WTC11 (cell line): ENCODE data around the gene EPHA1. TPM values are rescaled to one million over a fixed set of nuclear protein-coding genes. Genes with fewer than 3 reads are reported as not detected.

Experiments used
- ATAC-seq: fragments of 200-7000 bp; cut with Tn5 transposase; 2 replicates; pipeline ENCODE4 v1.10.0; 2021; ENCODE audit warnings: mild to moderate bottlenecking, moderate library complexity
- CTCF ChIA-PET: fragments of 300-600 bp; sonication (Branson Sonifier 250); formaldehyde crosslinking; loops from one replicate; lab custom pipeline; 2021; ENCODE audit warnings: antibody characterized with exemption; lab: Charles Lee
- POLR2A ChIA-PET: fragments of 350-600 bp; sonication (Branson Sonifier 250); formaldehyde crosslinking; loops from one replicate; lab custom pipeline; 2021; ENCODE audit warnings: antibody characterized with exemption; lab: Charles Lee
- DNase-seq: peaks from one replicate; pipeline ENCODE4 v3.0.0; 2021; ENCODE audit warnings: low spot score
- H3K27ac Mint-ChIP-seq: 2 replicates; pipeline ENCODE4 v1.8.0; 2021; ENCODE audit warnings: mixed read lengths
- H3K27me3 Mint-ChIP-seq: 2 replicates; pipeline ENCODE4 v1.8.0; 2021; ENCODE audit warnings: low read depth, mild to moderate bottlenecking, moderate library complexity, mixed read lengths
- H3K36me3 Mint-ChIP-seq: 2 replicates; pipeline ENCODE4 v1.8.0; 2021; ENCODE audit warnings: mixed read lengths
- H3K4me1 Mint-ChIP-seq: 2 replicates; pipeline ENCODE4 v1.8.0; 2022; ENCODE audit warnings: mixed read lengths
- H3K4me3 Mint-ChIP-seq: 2 replicates; pipeline ENCODE4 v1.8.0; 2021; ENCODE audit warnings: mild to moderate bottlenecking, moderate library complexity, mixed read lengths
- H3K9me3 Mint-ChIP-seq: 2 replicates; pipeline ENCODE4 v1.8.0; 2021; ENCODE audit warnings: mixed read lengths
- ATF1 ChIP-seq: sonication (generic); formaldehyde crosslinking; IDR thresholded peaks from 2 replicates; pipeline ENCODE4 v1.8.1; 2023; ENCODE audit warnings: mild to moderate bottlenecking, moderate library complexity, missing genetic modification reagents
- CREB1 ChIP-seq: sonication (generic); formaldehyde crosslinking; IDR thresholded peaks from 2 replicates; pipeline ENCODE4 v1.8.0; 2023; ENCODE audit warnings: mild to moderate bottlenecking, missing genetic modification reagents
- FOXP1 ChIP-seq: sonication (generic); formaldehyde crosslinking; IDR thresholded peaks from 2 replicates; pipeline ENCODE4 v1.8.0; 2022; ENCODE audit warnings: missing genetic modification reagents, mild to moderate bottlenecking, moderate library complexity, borderline replicate concordance
- GRHL2 ChIP-seq: fragments of 250-450 bp; sonication (Bioruptor Pico); IDR thresholded peaks from 2 replicates; pipeline ENCODE4 v1.8.0; 2022; ENCODE audit warnings: mild to moderate bottlenecking, moderate library complexity; ENCODE audit not compliant: insufficient replicate concordance, severe bottlenecking
- JUN ChIP-seq: sonication (generic); formaldehyde crosslinking; IDR thresholded peaks from 2 replicates; pipeline ENCODE4 v1.8.0; 2023; ENCODE audit warnings: mild to moderate bottlenecking, missing genetic modification reagents
- NFATC4 ChIP-seq: fragments of 250-450 bp; sonication (Bioruptor Pico); IDR thresholded peaks from 2 replicates; pipeline ENCODE4 v1.9.0; 2021; ENCODE audit warnings: mild to moderate bottlenecking
- NFE2L1 ChIP-seq: sonication (generic); formaldehyde crosslinking; IDR thresholded peaks from 2 replicates; pipeline ENCODE4 v1.8.1; 2023; ENCODE audit warnings: missing genetic modification reagents
- NR2C2 ChIP-seq: sonication (generic); formaldehyde crosslinking; IDR thresholded peaks from 2 replicates; pipeline ENCODE4 v1.8.0; 2022; ENCODE audit warnings: mild to moderate bottlenecking, missing genetic modification reagents
- SMAD4 ChIP-seq: sonication (generic); formaldehyde crosslinking; IDR thresholded peaks from 2 replicates; pipeline ENCODE4 v1.8.0; 2022; ENCODE audit warnings: mild to moderate bottlenecking, missing genetic modification reagents
- TCF7 ChIP-seq: sonication (generic); formaldehyde crosslinking; IDR thresholded peaks from 2 replicates; pipeline ENCODE4 v1.8.0; 2022; ENCODE audit warnings: mild to moderate bottlenecking, low read depth, missing genetic modification reagents, moderate library complexity
- ZBTB21 ChIP-seq: sonication (generic); formaldehyde crosslinking; IDR thresholded peaks from 2 replicates; pipeline ENCODE4 v1.8.1; 2023; ENCODE audit warnings: mild to moderate bottlenecking, missing genetic modification reagents, borderline replicate concordance
- ZNF317 ChIP-seq: sonication (generic); formaldehyde crosslinking; IDR thresholded peaks from 2 replicates; pipeline ENCODE4 v1.8.1; 2023; ENCODE audit warnings: low read depth, mild to moderate bottlenecking, moderate library complexity, missing genetic modification reagents, borderline replicate concordance
- ZNF396 ChIP-seq: fragments of 250-450 bp; sonication (Bioruptor Pico); IDR thresholded peaks from 2 replicates; pipeline ENCODE4 v1.8.0; 2021; ENCODE audit warnings: mild to moderate bottlenecking, moderate library complexity, borderline replicate concordance
- ZNF416 ChIP-seq: fragments of 250-450 bp; sonication (Bioruptor Pico); IDR thresholded peaks from 2 replicates; pipeline ENCODE4 v1.9.0; 2021; ENCODE audit warnings: mild to moderate bottlenecking, inconsistent platforms
- ZNF671 ChIP-seq: fragments of 250-450 bp; sonication (Bioruptor Pico); IDR thresholded peaks from 2 replicates; pipeline ENCODE4 v1.8.0; 2021; ENCODE audit warnings: mild to moderate bottlenecking
- total RNA-seq: library from RNA; stranded (reverse); gene quantifications from 3 replicates; pipeline ENCODE4 v1.2.3, GENCODE V29; 2021
- TF ChIP-seq, protein P1 (sequence below): sonication (generic); formaldehyde crosslinking; IDR thresholded peaks from 2 replicates; pipeline ENCODE4 v1.8.0; 2023; ENCODE audit warnings: missing genetic modification reagents, mild to moderate bottlenecking, borderline replicate concordance
- TF ChIP-seq, protein P2 (sequence below): fragments of 250-450 bp; sonication (Bioruptor Pico); IDR thresholded peaks from 2 replicates; pipeline ENCODE4 v1.9.0; 2021; ENCODE audit warnings: mild to moderate bottlenecking
- TF ChIP-seq, protein P3 (sequence below): sonication (generic); formaldehyde crosslinking; IDR thresholded peaks from 2 replicates; pipeline ENCODE4 v1.8.1; 2023; ENCODE audit warnings: mild to moderate bottlenecking, missing genetic modification reagents
- TF ChIP-seq, protein P4 (sequence below): fragments of 250-450 bp; sonication (Bioruptor Pico); IDR thresholded peaks from 2 replicates; pipeline ENCODE4 v1.8.0; 2021; ENCODE audit warnings: mild to moderate bottlenecking

The EPHA1 gene
- total RNA-seq, 1 experiment from 2014 or later = 203 TPM

DNA sequence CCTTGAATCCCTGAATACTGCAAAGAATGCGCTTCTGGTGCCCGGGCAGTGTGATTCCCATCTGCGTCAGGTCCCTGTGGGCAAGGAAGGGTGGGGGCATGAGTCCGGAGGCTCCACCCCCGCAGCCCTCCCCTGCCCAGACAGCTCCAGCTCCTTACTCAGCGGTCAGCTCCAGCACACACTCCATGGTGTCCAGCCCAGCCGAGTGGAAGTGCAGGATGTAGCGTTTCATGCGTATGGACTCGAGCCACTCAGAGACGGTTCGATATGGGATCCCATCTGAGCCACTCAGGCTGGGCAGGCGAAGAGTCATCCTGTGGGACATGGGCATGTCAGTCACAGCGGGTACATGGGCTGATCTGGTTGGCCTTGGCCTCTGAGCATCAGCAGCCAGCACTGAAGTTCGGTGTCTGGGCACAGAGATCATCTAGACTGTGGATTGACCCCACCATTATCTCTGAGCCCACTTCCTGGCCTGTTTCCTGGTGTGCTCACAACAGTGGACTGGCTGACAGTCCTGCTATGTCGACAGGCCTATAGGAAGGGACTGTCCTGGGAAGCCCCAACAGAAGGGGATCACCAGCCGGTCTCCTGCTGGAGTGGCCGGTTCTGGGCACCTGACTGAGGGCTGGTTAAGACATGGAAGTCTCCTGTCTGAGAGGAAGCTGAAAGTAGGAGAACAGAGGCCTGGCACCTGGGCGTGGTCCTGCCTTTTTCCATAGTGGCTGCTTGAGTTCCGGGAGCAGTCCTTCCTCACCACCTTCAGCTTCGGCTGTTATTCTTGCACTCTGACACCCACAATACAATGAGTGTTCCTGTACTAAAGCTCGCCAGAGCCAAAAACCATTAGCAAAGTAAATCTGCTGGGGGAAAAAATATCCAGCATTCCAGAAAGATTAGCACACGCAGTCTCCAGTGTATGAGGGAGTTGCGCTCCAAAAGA, 16.9 kb downstream of the EPHA1 start (continued):
- TF ChIP-seq, protein P1, sequence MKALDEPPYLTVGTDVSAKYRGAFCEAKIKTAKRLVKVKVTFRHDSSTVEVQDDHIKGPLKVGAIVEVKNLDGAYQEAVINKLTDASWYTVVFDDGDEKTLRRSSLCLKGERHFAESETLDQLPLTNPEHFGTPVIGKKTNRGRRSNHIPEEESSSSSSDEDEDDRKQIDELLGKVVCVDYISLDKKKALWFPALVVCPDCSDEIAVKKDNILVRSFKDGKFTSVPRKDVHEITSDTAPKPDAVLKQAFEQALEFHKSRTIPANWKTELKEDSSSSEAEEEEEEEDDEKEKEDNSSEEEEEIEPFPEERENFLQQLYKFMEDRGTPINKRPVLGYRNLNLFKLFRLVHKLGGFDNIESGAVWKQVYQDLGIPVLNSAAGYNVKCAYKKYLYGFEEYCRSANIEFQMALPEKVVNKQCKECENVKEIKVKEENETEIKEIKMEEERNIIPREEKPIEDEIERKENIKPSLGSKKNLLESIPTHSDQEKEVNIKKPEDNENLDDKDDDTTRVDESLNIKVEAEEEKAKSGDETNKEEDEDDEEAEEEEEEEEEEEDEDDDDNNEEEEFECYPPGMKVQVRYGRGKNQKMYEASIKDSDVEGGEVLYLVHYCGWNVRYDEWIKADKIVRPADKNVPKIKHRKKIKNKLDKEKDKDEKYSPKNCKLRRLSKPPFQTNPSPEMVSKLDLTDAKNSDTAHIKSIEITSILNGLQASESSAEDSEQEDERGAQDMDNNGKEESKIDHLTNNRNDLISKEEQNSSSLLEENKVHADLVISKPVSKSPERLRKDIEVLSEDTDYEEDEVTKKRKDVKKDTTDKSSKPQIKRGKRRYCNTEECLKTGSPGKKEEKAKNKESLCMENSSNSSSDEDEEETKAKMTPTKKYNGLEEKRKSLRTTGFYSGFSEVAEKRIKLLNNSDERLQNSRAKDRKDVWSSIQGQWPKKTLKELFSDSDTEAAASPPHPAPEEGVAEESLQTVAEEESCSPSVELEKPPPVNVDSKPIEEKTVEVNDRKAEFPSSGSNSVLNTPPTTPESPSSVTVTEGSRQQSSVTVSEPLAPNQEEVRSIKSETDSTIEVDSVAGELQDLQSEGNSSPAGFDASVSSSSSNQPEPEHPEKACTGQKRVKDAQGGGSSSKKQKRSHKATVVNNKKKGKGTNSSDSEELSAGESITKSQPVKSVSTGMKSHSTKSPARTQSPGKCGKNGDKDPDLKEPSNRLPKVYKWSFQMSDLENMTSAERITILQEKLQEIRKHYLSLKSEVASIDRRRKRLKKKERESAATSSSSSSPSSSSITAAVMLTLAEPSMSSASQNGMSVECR = no peak

DNA sequence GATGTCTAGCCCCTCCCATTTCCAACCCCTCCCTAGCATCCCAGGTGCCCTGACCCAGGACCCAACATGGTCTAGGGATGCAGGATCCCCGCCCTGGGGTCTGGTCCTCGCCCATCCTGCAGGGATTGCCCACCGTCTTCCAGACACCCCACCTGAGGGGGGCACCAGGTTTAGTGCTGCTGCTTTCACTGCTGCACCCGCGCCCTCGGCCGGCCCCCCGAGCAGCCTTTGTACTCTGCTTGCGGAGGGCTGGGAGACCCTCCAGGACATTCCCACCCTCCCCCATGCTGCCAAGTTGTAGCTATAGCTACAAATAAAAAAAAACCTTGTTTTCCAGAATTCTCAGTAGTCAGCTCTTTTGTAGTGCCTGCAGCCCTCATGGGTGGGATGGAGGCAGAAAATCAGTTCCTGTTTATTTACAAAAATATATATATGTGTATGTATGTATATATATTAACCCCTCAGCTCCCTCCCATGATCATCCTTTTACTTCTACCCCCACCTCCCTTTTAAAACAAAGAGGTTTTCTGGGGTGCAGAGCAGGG, 17.8 kb downstream of the EPHA1 start:
- H3K9me3 Mint-ChIP-seq = no peaks in the 10 kb centered on the region
- peaks cover 66% of the 10 kb centered on the region for H3K36me3 Mint-ChIP-seq
- ATAC-seq (no peak), DNase-seq (no peak)
- H3K4me3 Mint-ChIP-seq = no peak overlapping the region
- no peak overlapping the region for H3K27ac Mint-ChIP-seq
- H3K4me1 Mint-ChIP-seq = peaks cover 9% of the 10 kb centered on the region
- POLR2A ChIA-PET = interaction anchor here (0.6 to 7.2 kb wide), 4 partner anchors 9 to 24 kb away, joined by 3 to 62 read pairs (median 7); partner anchors contain the start of gene EPHA1
- H3K27me3 Mint-ChIP-seq = no peaks in the 10 kb centered on the region
- TF ChIP-seq FOXP1 (CRISPR knock-in tag) (no peak), NFATC4 (CRISPR knock-in tag) (0 out of 2 replicates have a peak, but pooled peaks have one; percentile 4)
- CTCF ChIA-PET = interaction anchor here (0.7 to 4.4 kb wide), 5 partner anchors 11 to 69 kb away, joined by 3 to 48 read pairs (median 3); partner anchors contain the start of gene EPHA1

DNA sequence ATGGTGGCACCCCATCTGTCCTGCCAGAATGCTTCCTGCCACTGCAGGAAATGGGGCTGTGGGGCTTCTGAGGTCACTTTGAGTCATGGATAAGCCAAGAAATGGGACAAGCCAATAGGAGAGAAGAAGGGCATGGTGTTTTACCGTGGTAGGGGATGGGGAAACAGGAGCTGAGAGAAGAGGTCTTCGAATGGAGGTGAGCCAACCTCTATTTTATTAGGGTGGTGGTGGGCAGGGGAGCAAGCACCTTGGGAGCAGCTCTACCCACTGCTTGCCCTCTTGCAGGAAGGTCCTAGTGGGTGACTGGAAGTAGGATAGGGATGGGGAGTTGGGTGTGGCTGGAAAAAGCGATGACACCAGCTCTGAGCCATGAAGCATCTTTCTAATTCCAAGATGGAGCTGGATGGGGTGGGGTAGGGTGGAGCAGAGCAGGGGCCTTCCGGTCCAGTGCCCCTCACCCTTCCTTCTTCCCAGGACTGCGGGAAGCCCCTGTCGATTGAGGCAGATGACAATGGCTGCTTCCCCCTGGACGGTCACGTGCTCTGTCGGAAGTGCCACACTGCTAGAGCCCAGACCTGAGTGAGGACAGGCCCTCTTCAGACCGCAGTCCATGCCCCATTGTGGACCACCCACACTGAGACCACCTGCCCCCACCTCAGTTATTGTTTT, 18.4 kb downstream of the EPHA1 start:
- H3K36me3 Mint-ChIP-seq = peaks cover 60% of the 10 kb centered on the region
- no peak for DNase-seq
- H3K27me3 Mint-ChIP-seq = no peaks in the 10 kb centered on the region
- CTCF ChIA-PET = interaction anchor here (1.2 to 4.4 kb wide), 4 partner anchors 11 to 68 kb away, joined by 3 to 48 read pairs (median 13); partner anchors contain the start of gene EPHA1
- H3K4me1 Mint-ChIP-seq = peaks cover 9% of the 10 kb centered on the region
- no peak overlapping the region for H3K4me3 Mint-ChIP-seq
- peak overlapping the region; percentile 82 for H3K27ac Mint-ChIP-seq
- H3K9me3 Mint-ChIP-seq = no peaks in the 10 kb centered on the region
- ATAC-seq = no peak
- POLR2A ChIA-PET = interaction anchor here (0.6 to 7.2 kb wide), 5 partner anchors 8 to 55 kb away, joined by 3 to 62 read pairs (median 4); partner anchors contain the start of gene EPHA1
- TF ChIP-seq ZNF396 = no peak
- TF ChIP-seq, protein P2, sequence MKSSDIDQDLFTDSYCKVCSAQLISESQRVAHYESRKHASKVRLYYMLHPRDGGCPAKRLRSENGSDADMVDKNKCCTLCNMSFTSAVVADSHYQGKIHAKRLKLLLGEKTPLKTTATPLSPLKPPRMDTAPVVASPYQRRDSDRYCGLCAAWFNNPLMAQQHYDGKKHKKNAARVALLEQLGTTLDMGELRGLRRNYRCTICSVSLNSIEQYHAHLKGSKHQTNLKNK (CRISPR knock-in tag) = no peak
- TF ChIP-seq ATF1 = no peak
- TF ChIP-seq ZBTB21 = no peak
- TF ChIP-seq NR2C2 = no peak
- TF ChIP-seq JUN (CRISPR knock-in tag) = no peak
- TF ChIP-seq CREB1 (CRISPR knock-in tag) = 0 out of 2 replicates have a peak, but pooled peaks have one; percentile 48
- TF ChIP-seq ZNF416 = 0 out of 2 replicates have a peak, but pooled peaks have one; percentile 44
- TF ChIP-seq, protein P3, sequence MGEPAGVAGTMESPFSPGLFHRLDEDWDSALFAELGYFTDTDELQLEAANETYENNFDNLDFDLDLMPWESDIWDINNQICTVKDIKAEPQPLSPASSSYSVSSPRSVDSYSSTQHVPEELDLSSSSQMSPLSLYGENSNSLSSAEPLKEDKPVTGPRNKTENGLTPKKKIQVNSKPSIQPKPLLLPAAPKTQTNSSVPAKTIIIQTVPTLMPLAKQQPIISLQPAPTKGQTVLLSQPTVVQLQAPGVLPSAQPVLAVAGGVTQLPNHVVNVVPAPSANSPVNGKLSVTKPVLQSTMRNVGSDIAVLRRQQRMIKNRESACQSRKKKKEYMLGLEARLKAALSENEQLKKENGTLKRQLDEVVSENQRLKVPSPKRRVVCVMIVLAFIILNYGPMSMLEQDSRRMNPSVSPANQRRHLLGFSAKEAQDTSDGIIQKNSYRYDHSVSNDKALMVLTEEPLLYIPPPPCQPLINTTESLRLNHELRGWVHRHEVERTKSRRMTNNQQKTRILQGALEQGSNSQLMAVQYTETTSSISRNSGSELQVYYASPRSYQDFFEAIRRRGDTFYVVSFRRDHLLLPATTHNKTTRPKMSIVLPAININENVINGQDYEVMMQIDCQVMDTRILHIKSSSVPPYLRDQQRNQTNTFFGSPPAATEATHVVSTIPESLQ = no peak
- TF ChIP-seq SMAD4 (CRISPR knock-in tag) = no peak
- TF ChIP-seq GRHL2 = no peak
- TF ChIP-seq NFE2L1 (CRISPR knock-in tag) = no peak
- TF ChIP-seq ZNF671 (CRISPR knock-in tag) = no peak
- no peak for TF ChIP-seq TCF7 (CRISPR knock-in tag)
- peak; percentile 14; the same call in 1 of the 2 replicates for TF ChIP-seq NFATC4 (CRISPR knock-in tag)
- TF ChIP-seq, protein P4, sequence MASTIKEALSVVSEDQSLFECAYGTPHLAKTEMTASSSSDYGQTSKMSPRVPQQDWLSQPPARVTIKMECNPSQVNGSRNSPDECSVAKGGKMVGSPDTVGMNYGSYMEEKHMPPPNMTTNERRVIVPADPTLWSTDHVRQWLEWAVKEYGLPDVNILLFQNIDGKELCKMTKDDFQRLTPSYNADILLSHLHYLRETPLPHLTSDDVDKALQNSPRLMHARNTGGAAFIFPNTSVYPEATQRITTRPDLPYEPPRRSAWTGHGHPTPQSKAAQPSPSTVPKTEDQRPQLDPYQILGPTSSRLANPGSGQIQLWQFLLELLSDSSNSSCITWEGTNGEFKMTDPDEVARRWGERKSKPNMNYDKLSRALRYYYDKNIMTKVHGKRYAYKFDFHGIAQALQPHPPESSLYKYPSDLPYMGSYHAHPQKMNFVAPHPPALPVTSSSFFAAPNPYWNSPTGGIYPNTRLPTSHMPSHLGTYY (CRISPR knock-in tag) = no peak
- TF ChIP-seq ZNF317 (CRISPR knock-in tag) = no peak
